NCI-H748 treated with DMSO at 0.1 percent for 48 hours (cell line): ENCODE data around the gene SNED1.

Source experiments
- DNase-seq: peaks from one replicate; lab custom pipeline; 2025; lab: John Stamatoyannopoulos, UW

The SNED1 gene

GRCh38 chr2:241030333-241030680, 31.9 kb downstream of the SNED1 start:
- DNase-seq, result no peak

GRCh38 chr2:241030883-241031282, 32.5 kb downstream of the SNED1 start:
- DNase-seq, result no peak

- no peak for DNase-seq
Observed at GRCh38 chr2:241031436-241032165, 33.2 kb downstream of the SNED1 start.

- no peak for DNase-seq
Observed at GRCh38 chr2:241033336-241033987, 35.0 kb downstream of the SNED1 start.

- no peak for DNase-seq
Observed at GRCh38 chr2:241033994-241034393, 35.6 kb downstream of the SNED1 start.

- DNase-seq, result no peak
Observed at GRCh38 chr2:241034490-241035141, 36.2 kb downstream of the SNED1 start.

DNA sequence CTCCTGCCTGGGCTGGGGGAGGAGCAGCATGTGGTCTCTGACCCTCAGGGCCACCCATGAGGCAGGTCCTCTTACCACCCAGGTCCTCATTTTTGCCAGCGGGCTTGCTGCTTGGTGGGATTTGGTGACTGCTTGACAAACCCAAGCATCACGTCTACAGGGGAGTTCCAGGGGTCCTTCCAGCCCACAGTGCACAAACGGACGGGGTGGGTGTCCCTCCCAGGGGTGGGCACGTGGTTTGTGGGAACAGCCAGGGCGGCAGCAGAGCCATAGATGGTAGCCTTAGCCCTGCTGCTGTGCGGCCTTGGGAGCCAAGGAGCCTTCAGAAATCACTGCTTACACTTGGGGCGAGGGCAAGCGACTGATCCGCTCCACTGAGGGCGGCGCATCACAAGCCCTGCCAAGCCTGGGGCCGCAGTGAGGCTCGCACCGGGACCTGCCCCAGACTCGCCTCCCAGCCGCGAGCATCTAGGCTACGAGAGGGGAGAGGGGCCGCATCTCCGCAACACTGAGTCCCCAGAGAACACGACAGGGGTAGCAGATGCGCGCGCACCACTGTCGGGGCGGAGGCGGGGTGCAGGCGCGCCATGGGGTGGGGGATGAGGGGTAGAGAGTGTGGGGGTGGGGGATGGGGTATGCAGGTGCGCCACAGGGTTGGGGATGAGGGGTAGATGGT, 36.9 kb downstream of the SNED1 start:
- DNase-seq, result no peak

DNA sequence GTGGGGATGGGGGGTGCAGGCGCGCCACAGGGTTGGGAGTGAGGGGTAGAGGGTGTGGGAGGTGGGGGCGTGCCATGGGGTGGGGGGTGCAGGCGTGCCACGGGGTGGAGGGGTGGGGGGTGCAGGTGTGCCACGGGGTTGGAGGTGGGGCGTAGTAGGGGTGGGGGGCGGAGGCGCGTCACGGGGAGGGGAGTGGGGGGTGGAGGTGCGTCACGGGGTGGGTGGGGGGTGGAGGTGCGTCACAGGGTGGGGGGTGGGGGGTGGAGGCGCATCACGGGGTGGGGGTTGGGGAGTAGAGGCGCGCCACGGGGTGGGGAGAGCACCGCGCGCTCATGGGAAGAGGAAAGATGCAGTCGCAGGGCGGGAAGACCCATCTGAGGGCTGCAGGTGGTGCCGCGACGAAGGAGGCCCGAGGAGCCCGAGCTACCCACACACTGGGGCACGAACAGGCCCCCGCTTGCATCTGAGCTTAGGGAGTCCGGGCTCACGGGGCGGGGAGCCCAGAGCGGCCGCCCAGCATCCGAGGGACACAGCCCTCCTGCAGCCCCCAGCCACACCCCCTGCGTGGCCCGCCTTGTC, 37.5 kb downstream of the SNED1 start:
- DNase-seq, result no peak

DNA sequence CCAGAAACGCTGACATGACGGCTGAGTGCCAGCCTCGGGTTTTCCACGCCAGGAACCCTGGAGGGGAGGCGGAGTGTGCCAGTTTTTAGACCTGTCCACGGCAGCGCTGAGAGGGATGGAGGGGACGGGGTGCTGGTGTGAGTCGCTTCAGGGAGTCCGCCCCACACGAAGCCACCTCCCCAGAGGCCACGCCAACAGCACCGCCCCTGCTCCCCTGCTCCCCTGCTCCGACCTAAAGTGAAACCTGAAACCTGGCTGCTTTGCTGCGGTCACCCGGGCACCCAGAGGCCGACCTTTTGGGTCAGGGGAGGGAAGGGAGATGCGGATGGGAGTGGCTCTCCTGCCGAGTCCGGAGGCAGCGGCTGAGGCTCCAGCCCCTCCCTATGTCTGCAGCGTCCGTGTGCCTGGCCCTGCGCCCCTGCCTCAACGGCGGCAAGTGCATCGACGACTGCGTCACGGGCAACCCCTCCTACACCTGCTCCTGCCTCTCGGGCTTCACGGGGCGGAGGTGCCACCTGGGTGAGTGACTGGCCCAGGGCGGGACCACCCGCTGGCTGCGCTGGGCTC, 38.1 kb downstream of the SNED1 start:
- DNase-seq, result peak; percentile 19

DNA sequence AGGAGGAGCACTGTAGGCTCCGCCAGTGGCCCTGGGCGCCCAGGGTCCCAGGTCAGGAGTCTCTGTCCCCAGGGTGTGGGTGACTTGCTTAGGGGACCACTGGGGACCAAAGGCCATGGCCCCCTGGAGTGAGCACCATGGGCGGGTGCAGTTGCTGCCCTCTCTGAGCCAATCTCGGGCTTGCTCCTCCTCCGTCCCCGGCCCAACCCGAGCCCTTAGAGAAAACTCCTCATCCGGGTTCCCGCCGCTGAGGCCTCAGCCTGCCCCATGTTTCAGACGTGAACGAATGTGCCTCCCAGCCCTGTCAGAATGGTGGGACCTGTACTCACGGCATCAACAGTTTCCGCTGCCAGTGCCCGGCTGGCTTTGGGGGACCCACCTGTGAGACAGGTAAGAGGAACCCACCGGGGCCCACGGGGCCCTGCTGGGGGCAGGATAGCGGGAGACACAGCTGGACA, 38.6 kb downstream of the SNED1 start:
- no peak for DNase-seq

DNA sequence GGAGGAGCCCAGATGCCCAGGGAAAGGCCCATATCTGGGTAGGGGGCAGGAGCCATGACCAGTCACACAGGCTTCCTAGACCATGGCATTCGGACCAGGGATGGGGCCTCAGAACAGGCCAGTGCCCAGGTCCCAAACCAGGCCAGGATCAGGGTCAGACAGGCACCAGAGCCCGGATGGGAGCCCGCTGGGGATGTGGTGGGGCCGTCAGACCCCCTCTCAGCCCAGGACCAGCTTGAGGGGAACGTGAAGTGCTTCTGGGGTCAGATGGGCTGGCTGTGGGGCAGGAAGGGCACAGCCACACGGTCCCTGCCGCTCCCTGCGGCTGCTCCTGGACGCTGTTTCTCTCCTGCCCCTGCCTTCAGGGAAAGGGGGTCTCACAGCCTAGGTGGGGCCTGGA, 39.1 kb downstream of the SNED1 start:
- DNase-seq, result no peak

DNA sequence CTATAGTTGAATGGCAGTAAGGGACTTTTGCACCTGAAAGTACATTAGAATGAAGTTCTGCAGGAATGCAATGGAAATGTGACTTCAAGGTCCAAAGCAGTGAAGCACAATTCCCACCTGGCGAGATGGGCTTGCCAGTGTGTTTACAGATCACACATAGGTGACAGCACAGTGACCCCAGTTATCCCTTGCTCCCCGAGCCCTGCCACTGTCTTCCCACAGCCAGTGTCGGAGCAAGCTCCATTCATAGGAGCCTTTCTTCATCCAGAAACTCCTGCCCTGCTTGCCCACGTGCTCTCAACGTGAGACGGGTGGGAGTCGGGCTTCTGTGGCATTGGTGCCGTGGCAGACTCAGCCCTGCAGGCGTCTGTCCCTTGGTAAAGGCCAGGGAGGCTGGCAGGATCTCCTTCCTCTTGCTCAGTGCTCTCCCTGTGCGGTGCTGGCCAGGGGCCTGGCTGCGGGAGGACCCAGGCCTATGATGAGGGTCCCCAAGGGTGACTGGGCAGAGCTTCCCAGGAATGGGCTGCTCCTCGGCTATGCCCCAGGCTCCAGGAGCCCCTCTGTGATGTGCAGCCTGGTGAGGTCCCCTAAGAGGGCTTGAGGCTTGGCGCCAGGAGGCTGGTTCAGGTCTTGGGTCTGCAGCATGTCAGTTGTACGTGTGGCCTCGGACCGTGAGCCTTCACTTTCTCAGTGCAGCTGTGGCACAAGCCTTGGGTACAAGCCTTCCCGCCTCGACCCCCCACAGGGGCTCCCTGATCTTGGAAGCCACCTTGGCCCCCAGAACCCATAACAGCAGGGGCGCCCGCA, 40.2 kb downstream of the SNED1 start:
- no peak for DNase-seq

GRCh38 chr2:241039416-241039815, 41.0 kb downstream of the SNED1 start:
- DNase-seq, result no peak

- no peak for DNase-seq
Observed at GRCh38 chr2:241040081-241040803, 41.8 kb downstream of the SNED1 start.

DNA sequence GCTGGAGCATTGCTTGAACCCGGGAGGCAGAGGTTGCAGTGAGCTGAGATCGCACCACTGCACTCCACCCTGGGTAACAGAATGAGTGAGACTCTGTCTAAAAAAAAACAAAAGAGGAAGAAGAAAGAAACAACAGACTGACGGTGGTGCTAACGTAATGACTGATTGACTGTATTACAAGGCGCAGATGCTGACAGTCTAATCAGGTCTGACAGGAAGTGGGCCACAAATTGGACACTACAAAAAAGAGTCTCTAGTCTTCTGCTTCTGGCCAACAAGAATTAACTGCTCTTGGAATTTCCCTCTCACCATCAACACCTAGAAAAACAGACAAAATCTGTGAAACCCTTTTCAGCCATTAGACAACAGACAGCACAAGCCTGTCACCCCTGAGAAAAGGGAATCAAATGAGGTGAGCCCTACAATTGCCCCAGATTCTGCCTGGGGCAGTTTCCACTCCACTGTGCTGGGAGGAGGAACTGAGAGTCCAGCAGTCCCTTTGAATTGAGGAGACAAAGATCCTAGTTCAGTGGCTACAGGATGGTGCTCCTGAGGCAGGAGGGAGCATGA, 43.3 kb downstream of the SNED1 start:
- no peak for DNase-seq

DNA sequence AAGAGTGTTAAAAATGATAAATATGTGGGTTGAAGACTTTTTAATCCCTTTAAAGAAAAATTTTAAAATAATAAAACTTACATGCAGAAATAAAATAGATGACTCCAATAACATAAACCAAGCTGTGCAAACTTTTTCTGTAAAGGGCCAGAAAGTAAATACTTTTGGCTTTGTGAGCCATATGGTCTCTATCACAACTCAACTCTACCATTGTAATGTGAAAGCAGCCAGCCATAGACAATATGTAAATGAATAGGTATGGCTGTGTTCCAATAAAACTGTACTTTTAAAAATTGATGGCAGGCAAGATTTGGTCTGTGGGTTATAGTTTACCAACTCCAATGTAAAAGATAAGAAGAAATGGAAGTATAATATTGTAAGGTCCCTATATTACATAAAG, 45.2 kb downstream of the SNED1 start:
- DNase-seq, result no peak

DNA sequence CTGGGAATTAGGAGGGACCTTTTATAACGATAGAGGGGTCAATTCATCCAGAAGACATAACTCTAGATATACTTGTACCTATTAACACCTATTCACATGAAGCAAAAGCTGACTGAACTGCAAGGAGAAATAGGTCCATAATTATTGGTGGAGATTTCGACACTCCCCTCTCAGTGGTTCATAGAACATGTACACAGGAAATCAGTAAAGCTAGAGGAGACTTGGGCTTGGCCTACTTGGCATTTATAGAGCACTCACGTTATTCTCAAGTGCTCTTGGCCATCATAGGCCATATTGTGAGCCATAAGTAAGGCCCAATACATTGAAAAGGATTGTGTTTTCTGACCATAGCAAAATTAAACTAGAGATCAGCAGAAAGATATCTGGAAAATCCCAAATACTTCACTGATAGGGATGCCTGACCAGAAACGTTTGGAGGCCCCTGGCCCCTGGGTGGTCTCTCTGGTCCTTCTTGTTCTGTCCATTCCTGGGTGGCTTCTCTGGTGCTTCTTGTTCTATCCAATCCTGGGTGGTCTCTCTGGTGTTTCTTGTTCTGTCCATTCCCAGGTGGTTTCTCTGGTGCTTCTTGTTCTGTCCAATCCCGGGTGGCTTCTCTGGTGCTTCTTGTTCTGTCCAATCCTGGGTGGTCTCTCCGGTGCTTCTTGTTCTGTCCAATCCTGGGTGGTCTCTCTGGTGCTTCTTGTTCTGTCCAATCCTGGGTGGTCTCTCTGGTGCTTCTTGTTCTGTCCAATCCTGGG, 49.0 kb downstream of the SNED1 start:
- DNase-seq, result no peak

DNA sequence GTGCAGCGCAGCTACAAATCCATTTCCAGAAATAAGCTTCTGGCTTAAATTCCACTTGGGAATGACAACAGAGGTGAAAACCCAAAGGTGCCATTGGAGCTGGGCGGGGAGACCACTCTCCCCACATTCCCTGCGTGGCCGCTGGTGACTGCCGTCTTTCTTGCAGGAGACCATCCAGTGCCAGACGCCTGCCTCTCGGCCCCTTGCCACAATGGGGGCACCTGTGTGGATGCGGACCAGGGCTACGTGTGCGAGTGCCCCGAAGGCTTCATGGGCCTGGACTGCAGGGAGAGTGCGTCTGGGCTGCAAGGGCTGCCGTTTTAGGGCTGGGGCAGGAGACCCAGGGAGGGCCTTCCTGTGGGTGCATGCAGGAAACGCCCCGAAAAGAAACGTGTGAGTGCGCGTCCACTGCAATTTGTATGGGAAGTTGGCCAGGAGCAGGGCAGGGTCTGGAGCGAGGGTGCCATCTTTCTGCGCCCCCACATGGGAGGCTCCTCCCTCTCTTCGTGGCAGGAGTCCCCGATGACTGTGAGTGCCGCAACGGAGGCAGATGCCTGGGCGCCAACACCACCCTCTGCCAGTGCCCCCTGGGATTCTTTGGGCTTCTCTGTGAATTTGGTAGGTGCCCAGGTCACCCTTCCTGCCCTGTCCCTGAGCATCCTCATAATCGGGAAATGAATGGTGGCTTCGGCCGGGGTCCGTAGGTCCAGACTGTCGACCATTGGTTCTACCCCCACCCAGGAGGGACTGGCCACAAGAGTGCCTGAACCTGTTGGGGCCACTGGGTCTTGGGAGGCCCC, 49.9 kb downstream of the SNED1 start:
- DNase-seq, result no peak

DNA sequence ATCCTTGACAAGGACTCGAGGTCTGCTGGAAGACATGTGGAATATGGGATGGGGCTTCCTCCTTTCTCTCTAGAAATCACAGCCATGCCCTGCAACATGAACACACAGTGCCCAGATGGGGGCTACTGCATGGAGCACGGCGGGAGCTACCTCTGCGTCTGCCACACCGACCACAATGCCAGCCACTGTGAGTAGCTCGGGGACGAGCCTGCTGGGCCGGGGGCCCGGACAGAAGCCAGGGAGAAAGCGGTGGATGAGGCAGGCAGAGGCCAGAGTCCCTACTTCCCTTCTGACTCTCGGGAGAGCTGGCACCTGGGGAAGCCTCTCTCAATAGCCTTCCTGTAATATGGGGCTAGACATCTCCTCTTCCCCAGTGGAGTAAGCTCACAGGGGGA, 50.5 kb downstream of the SNED1 start:
- no peak for DNase-seq
